ENCODE measurements around the gene SEMA4B. TPM values are rescaled to one million over a fixed set of nuclear protein-coding genes. Genes with fewer than 3 reads are reported as not detected.

SEMA4B gene
- total and polyA plus RNA-seq, 7 donors, result 1.4 to 10.8 (median 4.4) TPM

DNA sequence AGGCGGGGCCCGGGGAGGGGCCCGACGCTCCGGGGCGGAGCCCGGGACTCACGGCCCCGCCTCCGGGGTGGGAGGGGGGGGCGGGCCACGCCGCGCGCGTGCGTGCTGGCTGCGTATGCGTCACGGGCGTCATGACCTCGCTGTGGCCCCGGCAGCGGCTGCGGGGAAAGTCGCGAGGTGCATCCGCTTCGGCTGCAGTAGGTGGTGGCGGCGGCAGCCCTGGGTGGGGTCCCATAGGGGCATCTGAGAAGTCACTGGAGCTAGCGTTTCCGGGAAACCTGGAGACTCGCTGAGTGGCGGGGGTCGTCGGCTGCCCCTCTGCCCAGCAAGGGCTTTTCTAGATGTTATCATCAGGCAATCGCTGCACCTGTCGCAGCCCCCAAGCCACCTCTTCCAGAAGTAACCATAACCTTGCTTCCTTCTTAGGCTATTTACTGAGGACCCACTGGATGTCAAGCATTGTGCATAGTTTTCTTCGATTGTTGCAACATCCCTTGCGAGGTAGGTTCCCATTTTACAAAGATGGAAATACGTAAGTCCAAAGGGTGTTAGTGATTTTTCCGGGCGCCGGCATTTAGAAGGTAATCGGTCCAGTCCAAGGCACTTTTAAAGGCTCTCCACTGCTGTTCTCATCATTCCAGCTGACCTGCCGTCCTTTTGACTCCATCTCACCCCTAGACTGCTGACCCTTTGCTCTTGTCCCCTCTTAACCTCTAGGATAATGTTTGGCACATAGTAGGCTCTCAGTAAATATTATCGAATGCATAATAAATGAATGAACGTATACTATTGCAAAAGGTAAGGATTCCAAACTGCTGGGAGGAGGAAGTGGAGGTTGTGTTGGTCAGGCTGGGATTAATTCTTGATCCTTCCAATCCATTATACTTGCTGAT lies 33.2 kb downstream of the SEMA4B start, which contains the start of gene GDPGP1:
Gene GDPGP1, plus strand, starts transcription at position 114 of the 893 bp plus-strand sequence. CDS start 6,700 bp downstream, outside the sequence.
- Histone ChIP-seq H3K36me3 (ENCODE audit: insufficient read depth in 1 of 2, low read depth in 1 of 2) (peaks cover 7 to 56% of the 10 kb centered on the region in 2 donors), H3K4me1 (peaks cover 39% of the 10 kb centered on the region), H3K27ac (peak within 1 kb of the TSS; percentile 94), H3K27me3 (ENCODE audit: insufficient read depth in 3 of 3, low read length in 2 of 3) (no peaks in the 10 kb centered on the region), H3K4me3 (peak within 1 kb of the TSS; percentile 86), H3K9me3 (no peaks in the 10 kb centered on the region)
- ATAC-seq, result no peak
- intact Hi-C loops (cut with DNase I), result no loop called here
- DNase-seq, result no peak
- TF ChIP-seq, protein P1, sequence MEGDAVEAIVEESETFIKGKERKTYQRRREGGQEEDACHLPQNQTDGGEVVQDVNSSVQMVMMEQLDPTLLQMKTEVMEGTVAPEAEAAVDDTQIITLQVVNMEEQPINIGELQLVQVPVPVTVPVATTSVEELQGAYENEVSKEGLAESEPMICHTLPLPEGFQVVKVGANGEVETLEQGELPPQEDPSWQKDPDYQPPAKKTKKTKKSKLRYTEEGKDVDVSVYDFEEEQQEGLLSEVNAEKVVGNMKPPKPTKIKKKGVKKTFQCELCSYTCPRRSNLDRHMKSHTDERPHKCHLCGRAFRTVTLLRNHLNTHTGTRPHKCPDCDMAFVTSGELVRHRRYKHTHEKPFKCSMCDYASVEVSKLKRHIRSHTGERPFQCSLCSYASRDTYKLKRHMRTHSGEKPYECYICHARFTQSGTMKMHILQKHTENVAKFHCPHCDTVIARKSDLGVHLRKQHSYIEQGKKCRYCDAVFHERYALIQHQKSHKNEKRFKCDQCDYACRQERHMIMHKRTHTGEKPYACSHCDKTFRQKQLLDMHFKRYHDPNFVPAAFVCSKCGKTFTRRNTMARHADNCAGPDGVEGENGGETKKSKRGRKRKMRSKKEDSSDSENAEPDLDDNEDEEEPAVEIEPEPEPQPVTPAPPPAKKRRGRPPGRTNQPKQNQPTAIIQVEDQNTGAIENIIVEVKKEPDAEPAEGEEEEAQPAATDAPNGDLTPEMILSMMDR (IDR thresholded peaks at IDR 0.05), result no peak
- WGBS, 3 donors, result 4 to 7% (median 5%) methylated on average over 36 to 49 of the region's 49 CpGs

- H3K4me1 ChIP-seq, result peaks cover 6% of the 10 kb centered on the region
- no peak overlapping the region for H3K4me3 ChIP-seq
- ATAC-seq (no peak), DNase-seq (no peak)
- TF ChIP-seq, protein P1 (IDR thresholded peaks at IDR 0.05), result no peak
- 85 to 90% (median 88%) methylated on average over 3 of the region's 3 CpGs for WGBS, 3 donors
- H3K27ac ChIP-seq, result no peak overlapping the region
- H3K27me3 ChIP-seq (ENCODE audit: insufficient read depth in 3 of 3, low read length in 2 of 3), result no peaks in the 10 kb centered on the region
- peaks cover 6 to 50% of the 10 kb centered on the region in 2 donors for H3K36me3 ChIP-seq (ENCODE audit: insufficient read depth in 1 of 2, low read depth in 1 of 2)
- no peaks in the 10 kb centered on the region for H3K9me3 ChIP-seq
- intact Hi-C loops (cut with DNase I), result no loop called here
These were observed 38.2 kb downstream of the SEMA4B start for GRCh38 chr15:90239371-90239770.

GRCh38 chr15:90240856-90241255 lies 39.7 kb downstream of the SEMA4B start:
- Histone ChIP-seq H3K9me3 (no peaks in the 10 kb centered on the region), H3K27me3 (ENCODE audit: insufficient read depth in 3 of 3, low read length in 2 of 3) (no peaks in the 10 kb centered on the region), H3K27ac (no peak overlapping the region), H3K4me3 (no peak overlapping the region), H3K4me1 (no peaks in the 10 kb centered on the region), H3K36me3 (ENCODE audit: insufficient read depth in 1 of 2, low read depth in 1 of 2) (peaks cover 6 to 46% of the 10 kb centered on the region in 2 donors)
- ATAC-seq (no peak), DNase-seq (no peak)
- intact Hi-C loops (cut with DNase I), result no loop called here
- 86 to 89% (median 88%) methylated on average over 8 of the region's 8 CpGs for WGBS, 3 donors
- TF ChIP-seq, protein P1 (IDR thresholded peaks at IDR 0.05), result no peak

DNA sequence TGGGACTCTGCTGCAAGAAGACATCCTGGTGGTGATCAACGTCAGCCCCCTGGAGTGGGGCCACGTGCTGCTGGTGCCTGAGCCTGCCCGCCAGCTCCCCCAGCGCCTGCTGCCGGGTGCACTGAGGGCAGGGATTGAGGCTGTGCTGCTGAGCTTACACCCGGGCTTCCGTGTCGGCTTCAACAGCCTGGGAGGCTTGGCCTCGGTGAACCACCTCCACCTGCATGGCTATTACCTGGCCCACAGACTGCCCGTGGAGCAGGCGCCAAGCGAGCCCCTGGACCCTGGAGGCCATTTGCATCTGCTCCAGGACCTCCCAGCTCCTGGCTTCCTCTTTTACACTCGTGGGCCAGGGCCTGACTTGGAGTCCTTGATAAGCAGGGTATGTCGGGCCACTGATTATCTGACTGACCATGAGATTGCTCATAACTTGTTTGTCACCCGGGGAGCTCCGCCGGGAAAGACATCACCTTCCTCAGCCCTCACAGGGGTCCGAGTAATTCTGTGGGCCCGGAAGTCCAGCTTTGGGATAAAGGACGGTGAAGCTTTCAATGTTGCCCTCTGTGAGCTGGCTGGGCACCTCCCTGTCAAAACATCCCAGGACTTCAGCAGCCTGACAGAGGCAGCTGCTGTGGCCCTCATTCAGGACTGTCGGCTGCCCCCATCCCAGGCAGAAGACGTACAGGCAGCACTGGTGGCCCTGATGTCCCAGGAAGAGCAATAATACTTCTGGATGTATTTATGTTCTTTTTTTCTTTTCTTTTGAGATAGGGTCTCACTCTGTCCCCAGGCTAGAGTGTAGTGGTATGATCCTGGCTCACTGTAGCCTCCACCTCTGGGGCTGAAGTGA lies 40.4 kb downstream of the SEMA4B start:
- Histone ChIP-seq H3K36me3 (ENCODE audit: insufficient read depth in 1 of 2, low read depth in 1 of 2) (peaks cover 6 to 39% of the 10 kb centered on the region in 2 donors), H3K9me3 (no peaks in the 10 kb centered on the region), H3K27ac (no peak overlapping the region), H3K4me3 (no peak overlapping the region), H3K27me3 (ENCODE audit: insufficient read depth in 3 of 3, low read length in 2 of 3) (no peaks in the 10 kb centered on the region), H3K4me1 (no peaks in the 10 kb centered on the region)
- intact Hi-C loops (cut with DNase I), result no loop called here
- ATAC-seq (peak in 1 of 4 donors; percentile 34), DNase-seq (no peak)
- 78 to 82% (median 81%) methylated on average over 22 of the region's 22 CpGs for WGBS, 3 donors
- TF ChIP-seq, protein P1 (IDR thresholded peaks at IDR 0.05), result no peak
